K562 (cell line): Measurements from ENCODE around the gene ZNF785. TPM values are rescaled to one million over a fixed set of nuclear protein-coding genes. Genes with fewer than 3 reads are reported as not detected.
A peak's percentile ranks its signal among the peaks of the same experiment; 100 is the strongest.

Source experiments
- C11orf30 ChIP-seq: fragments of 450-650 bp; IDR thresholded peaks from 2 replicates; pipeline ENCODE4 v1.6.1; 2016; ENCODE audit warnings: low read depth, mild to moderate bottlenecking
- CBX8 ChIP-seq: fragments of 200-600 bp; sonication (generic); IDR thresholded peaks from 2 replicates; pipeline ENCODE4 v1.6.1; 2012; ENCODE audit warnings: borderline replicate concordance, mixed run types, low read depth, mild to moderate bottlenecking, moderate library complexity, mixed read lengths, low read length, control low read depth, inconsistent platforms; ENCODE audit not compliant: poor library complexity, severe bottlenecking; ENCODE audit errors: extremely low read depth
- EP400 ChIP-seq: fragments of 450-650 bp; IDR thresholded peaks from 2 replicates; pipeline ENCODE4 v1.6.1; 2017; ENCODE audit warnings: antibody characterized with exemption, mild to moderate bottlenecking, moderate library complexity
- GABPB2 ChIP-seq: fragments of 250-450 bp; sonication (Bioruptor Pico); conservative IDR thresholded peaks from 2 replicates; pipeline ENCODE4 v1.5.1; 2021; ENCODE audit warnings: mild to moderate bottlenecking
- MEIS2 ChIP-seq: fragments of 450-650 bp; IDR thresholded peaks from 2 replicates; pipeline ENCODE4 v1.6.1; 2014; ENCODE audit warnings: mild to moderate bottlenecking; ENCODE audit not compliant: partially characterized antibody
- NFIC ChIP-seq: fragments of 450-650 bp; IDR thresholded peaks from 2 replicates; pipeline ENCODE4 v1.6.1; 2017; ENCODE audit warnings: mild to moderate bottlenecking, inconsistent platforms
- PHB ChIP-seq: fragments of 250-450 bp; sonication (Bioruptor Pico); IDR thresholded peaks from 2 replicates; pipeline ENCODE4 v1.5.0; 2021
- PTRF ChIP-seq: fragments of 450-650 bp; IDR thresholded peaks from 2 replicates; pipeline ENCODE4 v1.6.1; 2016; ENCODE audit warnings: mild to moderate bottlenecking, missing genetic modification characterization, missing compliant biosample characterization
- SMARCE1 ChIP-seq: fragments of 450-650 bp; IDR thresholded peaks from 2 replicates; pipeline ENCODE4 v1.7.1; 2016; ENCODE audit warnings: mild to moderate bottlenecking
- SRSF3 ChIP-seq: fragments of 200-400 bp; formaldehyde crosslinking; IDR thresholded peaks from 2 replicates; pipeline ENCODE4 v1.6.1; 2016; ENCODE audit warnings: mild to moderate bottlenecking, low read length, moderate library complexity; ENCODE audit not compliant: insufficient read depth
- ZBTB1 ChIP-seq: sonication (generic); formaldehyde crosslinking; IDR thresholded peaks from 2 replicates; pipeline ENCODE4 v1.8.1; 2023; ENCODE audit warnings: missing genetic modification reagents, low read depth, mild to moderate bottlenecking, borderline replicate concordance
- ZNF444 ChIP-seq: fragments of 250-450 bp; sonication (Bioruptor Pico); IDR thresholded peaks from 2 replicates; pipeline ENCODE4 v1.4.0; 2020; ENCODE audit warnings: mild to moderate bottlenecking, moderate library complexity
- polyA plus RNA-seq, 8 experiments: library from polyadenylated mRNA; depleted of rRNA in 4 of 8; stranded (reverse) in 5 of 8; unstranded in 3 of 8; fragments of >200 nt; fragmentation: Nextera tagmentation in 2 of 8; fragmentation: Illumina TruSeq in 1 of 8; extraction: Ambion mirVana in 2 of 8; extraction: Trizol in 1 of 8; gene quantifications; 2 replicates each; pipeline versions ENCODE4 v1.2.1 to v1.2.3, GENCODE V29; 2011 to 2014; ENCODE audit warnings: inconsistent platforms in 1 of 8, missing spikeins in 1 of 8
- total RNA-seq, 7 experiments: library from RNA; depleted of rRNA in 6 of 7; stranded (reverse); fragments of >200 nt in 6 of 7; fragmentation: Illumina TruSeq in 2 of 7; extraction: Trizol in 2 of 7; gene quantifications; 2 replicates each; pipeline versions ENCODE4 v1.2.1 to v1.2.3, GENCODE V29; 2011 to 2021; ENCODE audit warnings: low replicate concordance in 1 of 7
- TF ChIP-seq, protein P1 (sequence below), 2 experiments: IDR thresholded peaks; 2 replicates each; pipeline ENCODE4 v1.6.1; 2012; ENCODE audit warnings: improper control_type of control experiment in 2 of 2, low read depth in 2 of 2, low read length in 2 of 2, borderline replicate concordance in 1 of 2
- TF ChIP-seq, protein P2 (sequence below): fragments of 450-650 bp; IDR thresholded peaks from 2 replicates; pipeline ENCODE4 v1.6.1; 2016; ENCODE audit warnings: low read depth

Gene ZNF785
- total and polyA plus RNA-seq, 9 of the 15 experiments (the other 6 are each of a cell fraction or from before 2014, with no cell fraction given) = 0.64 to 11.0 (median 6.4) TPM

DNA sequence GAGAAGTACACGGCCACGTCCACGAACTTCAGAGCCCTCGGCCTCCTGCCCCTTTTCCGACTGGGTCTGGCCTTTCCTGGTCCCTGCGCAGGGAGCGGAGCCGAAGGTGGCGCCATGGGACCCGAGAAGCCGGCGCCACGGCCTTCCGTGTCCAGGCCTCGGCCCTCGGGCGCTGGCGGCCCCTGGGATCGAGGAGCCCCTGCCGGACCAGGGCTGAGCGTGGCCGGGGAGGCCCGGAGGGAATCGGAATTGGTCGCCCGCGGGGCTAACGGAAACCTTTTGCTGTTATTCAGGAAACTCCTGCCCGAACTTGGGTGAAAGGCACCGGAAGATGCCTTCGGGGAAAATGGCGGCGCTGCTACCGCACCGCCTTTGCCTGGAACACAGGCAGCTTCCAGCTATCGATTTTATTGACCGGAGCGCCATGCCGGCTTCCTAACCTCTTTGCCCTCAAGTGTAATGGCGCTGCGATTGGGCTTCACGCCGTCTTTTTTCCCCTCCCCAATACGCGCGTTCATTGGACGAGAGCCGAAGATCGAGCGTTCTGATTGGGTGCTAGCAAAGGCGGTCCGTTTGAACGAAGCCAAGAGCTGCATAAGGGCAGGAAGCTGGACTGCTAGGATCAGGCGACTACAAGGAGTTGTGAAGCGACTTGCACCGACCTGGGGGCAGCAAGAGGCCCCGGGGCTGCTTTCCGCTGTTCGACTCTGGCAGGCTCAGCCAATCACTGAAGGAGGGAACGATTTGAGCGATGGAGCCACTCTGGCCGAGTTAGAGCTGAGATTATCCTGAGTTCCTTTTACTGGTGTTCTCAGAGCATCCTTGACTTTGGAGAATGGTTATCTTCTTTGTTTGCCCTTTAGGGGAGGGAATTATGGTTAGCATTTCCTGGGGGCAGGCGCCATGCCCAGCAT, 24.7 kb upstream of the ZNF785 start, which contains the start of gene ZNF689 (continued):
- TF ChIP-seq, protein P1, sequence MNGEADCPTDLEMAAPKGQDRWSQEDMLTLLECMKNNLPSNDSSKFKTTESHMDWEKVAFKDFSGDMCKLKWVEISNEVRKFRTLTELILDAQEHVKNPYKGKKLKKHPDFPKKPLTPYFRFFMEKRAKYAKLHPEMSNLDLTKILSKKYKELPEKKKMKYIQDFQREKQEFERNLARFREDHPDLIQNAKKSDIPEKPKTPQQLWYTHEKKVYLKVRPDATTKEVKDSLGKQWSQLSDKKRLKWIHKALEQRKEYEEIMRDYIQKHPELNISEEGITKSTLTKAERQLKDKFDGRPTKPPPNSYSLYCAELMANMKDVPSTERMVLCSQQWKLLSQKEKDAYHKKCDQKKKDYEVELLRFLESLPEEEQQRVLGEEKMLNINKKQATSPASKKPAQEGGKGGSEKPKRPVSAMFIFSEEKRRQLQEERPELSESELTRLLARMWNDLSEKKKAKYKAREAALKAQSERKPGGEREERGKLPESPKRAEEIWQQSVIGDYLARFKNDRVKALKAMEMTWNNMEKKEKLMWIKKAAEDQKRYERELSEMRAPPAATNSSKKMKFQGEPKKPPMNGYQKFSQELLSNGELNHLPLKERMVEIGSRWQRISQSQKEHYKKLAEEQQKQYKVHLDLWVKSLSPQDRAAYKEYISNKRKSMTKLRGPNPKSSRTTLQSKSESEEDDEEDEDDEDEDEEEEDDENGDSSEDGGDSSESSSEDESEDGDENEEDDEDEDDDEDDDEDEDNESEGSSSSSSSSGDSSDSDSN (IDR thresholded peaks at IDR 0.05; ENCODE audit: borderline replicate concordance in 1 of 2, low read depth in 2 of 2, low read length in 2 of 2) = peak in 1 of 2 experiments; percentile 64; a peak in 1 of 4 replicates
- TF ChIP-seq NFIC (no peak), CBX8 (no peak), PHB (no peak), GABPB2 (CRISPR knock-in tag) (no peak), SMARCE1 (no peak), EP400 (peak; percentile 88), ZNF444 (CRISPR knock-in tag) (no peak), PTRF (tag) (no peak), ZBTB1 (CRISPR knock-in tag) (no peak), SRSF3 (0 out of 2 replicates have a peak, but pooled peaks have one; percentile 77), MEIS2 (no peak), C11orf30 (peak; percentile 62; the same call in 1 of the 2 replicates)
- TF ChIP-seq, protein P2, sequence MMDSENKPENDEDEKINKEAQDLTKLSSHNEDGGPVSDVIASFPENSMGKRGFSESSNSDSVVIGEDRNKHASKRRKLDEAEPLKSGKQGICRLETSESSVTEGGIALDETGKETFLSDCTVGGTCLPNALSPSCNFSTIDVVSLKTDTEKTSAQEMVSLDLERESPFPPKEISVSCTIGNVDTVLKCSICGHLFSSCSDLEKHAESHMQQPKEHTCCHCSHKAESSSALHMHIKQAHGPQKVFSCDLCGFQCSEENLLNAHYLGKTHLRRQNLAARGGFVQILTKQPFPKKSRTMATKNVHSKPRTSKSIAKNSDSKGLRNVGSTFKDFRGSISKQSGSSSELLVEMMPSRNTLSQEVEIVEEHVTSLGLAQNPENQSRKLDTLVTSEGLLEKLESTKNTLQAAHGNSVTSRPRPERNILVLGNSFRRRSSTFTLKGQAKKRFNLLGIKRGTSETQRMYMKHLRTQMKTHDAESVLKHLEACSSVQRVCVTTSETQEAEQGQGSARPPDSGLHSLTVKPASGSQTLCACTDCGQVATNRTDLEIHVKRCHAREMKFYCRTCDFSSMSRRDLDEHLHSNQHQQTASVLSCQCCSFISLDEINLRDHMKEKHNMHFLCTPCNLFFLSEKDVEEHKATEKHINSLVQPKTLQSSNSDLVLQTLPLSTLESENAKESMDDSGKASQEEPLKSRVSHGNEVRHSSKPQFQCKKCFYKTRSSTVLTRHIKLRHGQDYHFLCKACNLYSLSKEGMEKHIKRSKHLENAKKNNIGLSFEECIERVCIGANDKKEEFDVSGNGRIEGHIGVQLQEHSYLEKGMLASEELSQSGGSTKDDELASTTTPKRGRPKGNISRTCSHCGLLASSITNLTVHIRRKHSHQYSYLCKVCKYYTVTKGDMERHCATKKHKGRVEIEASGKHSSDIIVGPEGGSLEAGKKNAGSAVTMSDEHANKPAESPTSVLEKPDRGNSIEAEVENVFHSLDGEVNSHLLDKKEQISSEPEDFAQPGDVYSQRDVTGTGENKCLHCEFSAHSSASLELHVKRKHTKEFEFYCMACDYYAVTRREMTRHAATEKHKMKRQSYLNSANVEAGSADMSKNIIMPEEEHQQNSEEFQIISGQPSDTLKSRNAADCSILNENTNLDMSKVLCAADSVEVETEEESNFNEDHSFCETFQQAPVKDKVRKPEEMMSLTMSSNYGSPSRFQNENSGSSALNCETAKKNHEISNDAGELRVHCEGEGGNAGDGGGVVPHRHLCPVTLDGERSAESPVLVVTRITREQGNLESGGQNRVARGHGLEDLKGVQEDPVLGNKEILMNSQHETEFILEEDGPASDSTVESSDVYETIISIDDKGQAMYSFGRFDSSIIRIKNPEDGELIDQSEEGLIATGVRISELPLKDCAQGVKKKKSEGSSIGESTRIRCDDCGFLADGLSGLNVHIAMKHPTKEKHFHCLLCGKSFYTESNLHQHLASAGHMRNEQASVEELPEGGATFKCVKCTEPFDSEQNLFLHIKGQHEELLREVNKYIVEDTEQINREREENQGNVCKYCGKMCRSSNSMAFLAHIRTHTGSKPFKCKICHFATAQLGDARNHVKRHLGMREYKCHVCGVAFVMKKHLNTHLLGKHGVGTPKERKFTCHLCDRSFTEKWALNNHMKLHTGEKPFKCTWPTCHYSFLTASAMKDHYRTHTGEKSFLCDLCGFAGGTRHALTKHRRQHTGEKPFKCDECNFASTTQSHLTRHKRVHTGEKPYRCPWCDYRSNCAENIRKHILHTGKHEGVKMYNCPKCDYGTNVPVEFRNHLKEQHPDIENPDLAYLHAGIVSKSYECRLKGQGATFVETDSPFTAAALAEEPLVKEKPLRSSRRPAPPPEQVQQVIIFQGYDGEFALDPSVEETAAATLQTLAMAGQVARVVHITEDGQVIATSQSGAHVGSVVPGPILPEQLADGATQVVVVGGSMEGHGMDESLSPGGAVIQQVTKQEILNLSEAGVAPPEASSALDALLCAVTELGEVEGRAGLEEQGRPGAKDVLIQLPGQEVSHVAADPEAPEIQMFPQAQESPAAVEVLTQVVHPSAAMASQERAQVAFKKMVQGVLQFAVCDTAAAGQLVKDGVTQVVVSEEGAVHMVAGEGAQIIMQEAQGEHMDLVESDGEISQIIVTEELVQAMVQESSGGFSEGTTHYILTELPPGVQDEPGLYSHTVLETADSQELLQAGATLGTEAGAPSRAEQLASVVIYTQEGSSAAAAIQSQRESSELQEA = no peak
